GM12878 (cell line): ENCODE results near the gene DNAAF6. TPM values are rescaled to one million over a fixed set of nuclear protein-coding genes. Genes with fewer than 3 reads are reported as not detected.

Source experiments
- ATAC-seq: fragments of 200-7000 bp; cut with Tn5 transposase; 3 replicates; pipeline ENCODE4 v1.9.1; 2020; ENCODE audit warnings: mild to moderate bottlenecking, moderate library complexity
- BruUV-seq: library from RNA; stranded (reverse); fragments of 400-500 nt; replicated peaks from 2 replicates; lab custom pipeline; 2021; lab: Mats Ljungman, UMichigan
- CTCF ChIA-PET: fragments of 300-600 bp; sonication (Branson Sonifier 250); formaldehyde crosslinking; extraction: SDS; loops from one replicate; lab custom pipeline; 2021; ENCODE audit warnings: inconsistent platforms; lab: Yijun Ruan, JAX
- POLR2A ChIA-PET: fragments of 350-600 bp; formaldehyde crosslinking; extraction: SDS; loops from one replicate; lab custom pipeline; 2021; ENCODE audit warnings: inconsistent platforms; lab: Charles Lee
- RAD21 ChIA-PET: fragments of 300-600 bp; sonication (Branson Sonifier 250); formaldehyde crosslinking; loops from one replicate; lab custom pipeline; 2023; ENCODE audit warnings: antibody characterized with exemption; ENCODE audit not compliant: unreplicated experiment; lab: Charles Lee
- SMC1A ChIA-PET: fragments of 300-600 bp; sonication (Branson Sonifier 250); formaldehyde crosslinking; loops from one replicate; lab custom pipeline; 2023; ENCODE audit not compliant: unreplicated experiment, uncharacterized antibody; lab: Charles Lee
- DNase-seq: peaks from one replicate; pipeline ENCODE4 v3.0.0-alpha.2; 2011; ENCODE audit warnings: low read depth, low spot score
- FAIRE-seq: peaks from 3 replicates; lab custom pipeline; 2011; peaks lifted over from hg19 to GRCh38; lab: Jason Lieb, UNC
- H2AFZ ChIP-seq: 2 replicates; pipeline ENCODE4 v1.6.0; 2011; ENCODE audit warnings: low read depth, low read length, control low read depth; ENCODE audit not compliant: control insufficient read depth
- H3K27ac ChIP-seq: 2 replicates; pipeline ENCODE4 v1.5.1; 2011; ENCODE audit warnings: control low read depth; ENCODE audit not compliant: control insufficient read depth, insufficient read depth
- H3K27me3 ChIP-seq, 2 experiments: replicated peaks in 1 of 2; 2 replicates each; pipeline versions ENCODE4 v1.6.0 to v1.6.1; 2011; ENCODE audit warnings: low read length in 1 of 2; ENCODE audit not compliant: control insufficient read depth in 2 of 2, insufficient read depth in 2 of 2
- H3K36me3 ChIP-seq, 2 experiments: 2 replicates each; pipeline ENCODE4 v1.5.1; 2011; ENCODE audit warnings: low read length in 1 of 2; ENCODE audit not compliant: control insufficient read depth in 2 of 2, insufficient read depth in 2 of 2
- H3K4me1 ChIP-seq: 2 replicates; pipeline ENCODE4 v1.6.1; 2011; ENCODE audit warnings: mild to moderate bottlenecking, low read length, moderate library complexity, mixed read lengths; ENCODE audit not compliant: control insufficient read depth, insufficient read depth
- H3K4me2 ChIP-seq: 2 replicates; pipeline ENCODE4 v1.6.0; 2011; ENCODE audit warnings: control low read depth; ENCODE audit not compliant: control insufficient read depth, insufficient read depth
- H3K4me3 ChIP-seq: fragments of 200-600 bp; sonication (generic); 2 replicates; pipeline ENCODE4 v1.5.1; 2016
- H3K79me2 ChIP-seq: 2 replicates; pipeline ENCODE4 v1.6.0; 2011; ENCODE audit warnings: low read length; ENCODE audit not compliant: control insufficient read depth, insufficient read depth
- H3K9ac ChIP-seq: 2 replicates; pipeline ENCODE4 v1.8.0; 2011; ENCODE audit warnings: low read length, control low read depth, mixed read lengths; ENCODE audit not compliant: control insufficient read depth, insufficient read depth
- H3K9me3 ChIP-seq: replicated peaks from 3 replicates; pipeline ENCODE4 v1.5.1; 2011; ENCODE audit warnings: mild to moderate bottlenecking, low read length; ENCODE audit not compliant: control insufficient read depth, insufficient read depth
- H4K20me1 ChIP-seq: 2 replicates; pipeline ENCODE4 v1.6.0; 2011; ENCODE audit not compliant: control insufficient read depth, insufficient read depth
- ATF2 ChIP-seq: IDR thresholded peaks from 2 replicates; pipeline ENCODE4 v1.6.1; 2012; ENCODE audit warnings: low read length, inconsistent platforms
- BCL3 ChIP-seq: IDR thresholded peaks from 2 replicates; pipeline ENCODE4 v1.6.1; 2011; ENCODE audit warnings: borderline replicate concordance, low read depth, mild to moderate bottlenecking, moderate library complexity, low read length; ENCODE audit not compliant: insufficient read depth, poor library complexity, severe bottlenecking
- CBX5 ChIP-seq: sonication (generic); IDR thresholded peaks from 2 replicates; pipeline ENCODE4 v1.6.1; 2016; ENCODE audit warnings: low read depth, moderate library complexity, mild to moderate bottlenecking, inconsistent platforms
- GABPA ChIP-seq: IDR thresholded peaks from 2 replicates; pipeline ENCODE4 v1.6.1; 2014; ENCODE audit warnings: antibody characterized with exemption, low read depth, mild to moderate bottlenecking, inconsistent platforms
- KLF5 ChIP-seq: fragments of 450-650 bp; IDR thresholded peaks from 2 replicates; pipeline ENCODE4 v1.6.1; 2014; ENCODE audit warnings: mild to moderate bottlenecking; ENCODE audit not compliant: partially characterized antibody
- NR2C1 ChIP-seq: fragments of 450-650 bp; IDR thresholded peaks from 2 replicates; pipeline ENCODE4 v1.6.1; 2017; ENCODE audit warnings: antibody characterized with exemption, mild to moderate bottlenecking, moderate library complexity
- PAX5 ChIP-seq: IDR thresholded peaks from 2 replicates; pipeline ENCODE4 v1.6.1; 2011; ENCODE audit warnings: low read depth, low read length, borderline replicate concordance
- SRF ChIP-seq, 2 experiments: IDR thresholded peaks; 2 replicates each; pipeline ENCODE4 v1.6.1; 2011; ENCODE audit warnings: low read depth in 2 of 2, low read length in 2 of 2, mild to moderate bottlenecking in 1 of 2, moderate library complexity in 1 of 2
- SUZ12 ChIP-seq: fragments of 200-600 bp; sonication (generic); IDR thresholded peaks from one replicate; pipeline ENCODE4 v1.6.1; 2018; ENCODE audit warnings: antibody characterized with exemption, mild to moderate bottlenecking; ENCODE audit not compliant: unreplicated experiment
- TBL1XR1 ChIP-seq: IDR thresholded peaks from 2 replicates; pipeline ENCODE4 v1.6.1; 2012; ENCODE audit warnings: low read depth, low read length, improper control_type of control experiment
- ZNF207 ChIP-seq: fragments of 450-650 bp; IDR thresholded peaks from 2 replicates; pipeline ENCODE4 v1.6.1; 2014; ENCODE audit warnings: antibody characterized with exemption, mild to moderate bottlenecking, borderline replicate concordance
- ZNF24 ChIP-seq: fragments of 450-650 bp; IDR thresholded peaks from 2 replicates; pipeline ENCODE4 v1.6.1; 2017; ENCODE audit warnings: antibody characterized with exemption, mild to moderate bottlenecking
- WGBS: methylation state at CpG from one replicate; pipeline ENCODE4 v1.1.6; 2016; ENCODE audit warnings: low lambda C conversion rate; ENCODE audit not compliant: insufficient replicate concordance, insufficient coverage; ENCODE audit errors: missing lambda C conversion rate; 5-methylcytosine and 5-hydroxymethylcytosine counted together
- in situ Hi-C: fragments of 300-500 bp; cut with MboI; formaldehyde crosslinking; loops from 9 replicates; pipeline ENCODE4 v1.14.3; 2018; ENCODE audit warnings: mixed read lengths
- intact Hi-C: fragments of 100-400 bp; cut with micrococcal nuclease; formaldehyde crosslinking; loops from one replicate; pipeline ENCODE4 v1.14.2; 2022; ENCODE audit not compliant: unreplicated experiment
- polyA plus RNA-seq, 11 experiments: library from polyadenylated mRNA; depleted of rRNA in 4 of 11; unstranded in 6 of 11; stranded (reverse) in 5 of 11; fragments of >200 nt; fragmentation: Nextera tagmentation in 4 of 11; fragmentation: Illumina TruSeq in 1 of 11; extraction: Ambion mirVana in 4 of 11; extraction: Trizol in 1 of 11; gene quantifications; 1 replicate in 1 of 11; 2 replicates in 10 of 11; pipeline versions ENCODE4 v1.2.1 to v1.2.3, GENCODE V29; 2011 to 2016; ENCODE audit warnings: inconsistent platforms in 2 of 11, missing spikeins in 2 of 11, low read depth in 1 of 11
- total RNA-seq, 4 experiments: library from RNA; depleted of rRNA in 3 of 4; stranded (reverse); fragments of >200 nt in 3 of 4; fragmentation: Illumina TruSeq in 1 of 4; extraction: Trizol in 1 of 4; gene quantifications; 2 replicates each; pipeline versions ENCODE4 v1.2.1 to v1.2.3, GENCODE V29; 2013 to 2021

The DNAAF6 gene
- total and polyA plus RNA-seq, 10 of the 15 experiments (the other 5 are each of a cell fraction or from before 2014, with no cell fraction given): not detected

DNA sequence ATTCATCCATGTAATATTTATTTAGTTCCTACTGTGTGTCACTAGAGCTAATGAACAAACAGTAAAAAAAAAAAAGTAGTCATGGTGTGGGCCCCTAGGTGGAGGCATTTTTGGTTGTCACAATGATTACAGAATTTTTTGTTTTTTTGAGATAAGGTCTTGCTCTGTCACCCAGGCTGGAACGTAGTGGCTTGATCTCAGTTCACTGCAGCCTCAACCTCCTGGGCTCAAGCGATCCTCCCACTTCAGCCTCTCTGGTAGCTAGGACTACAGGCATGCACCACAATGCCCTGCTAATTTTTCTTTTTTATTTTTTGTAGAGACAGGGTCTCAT lies 22.0 kb downstream of the DNAAF6 start:
- RAD21 ChIA-PET: no interaction called here
- H3K4me3 ChIP-seq: no peak overlapping the region
- POLR2A ChIA-PET: no interaction called here
- CTCF ChIA-PET: no interaction called here
- H3K9ac ChIP-seq: no peak overlapping the region
- SMC1A ChIA-PET: no interaction called here
- no peaks in the 10 kb centered on the region for H3K4me1 ChIP-seq
- H3K79me2 ChIP-seq: no peaks in the 10 kb centered on the region
- intact Hi-C loops (no loop called here), in situ Hi-C loops (no loop called here)
- H3K27ac ChIP-seq: no peak overlapping the region
- no peaks in the 10 kb centered on the region for H3K36me3 ChIP-seq
- 57% methylated on average over 2 of the region's 2 CpGs for WGBS
- DNase-seq (no peak), ATAC-seq (no peak), FAIRE-seq (no peak)
- no peaks in the 10 kb centered on the region for H3K9me3 ChIP-seq
- no TSS peak for BruUV-seq
- no peaks in the 10 kb centered on the region for H4K20me1 ChIP-seq
- H3K4me2 ChIP-seq: no peak overlapping the region
- no peaks in the 10 kb centered on the region for H3K27me3 ChIP-seq
- no peak overlapping the region for H2AFZ ChIP-seq
- TF ChIP-seq BCL3 (no peak), GABPA (no peak), TBL1XR1 (no peak), PAX5 (no peak), ZNF24 (no peak), ZNF207 (no peak), SRF (IDR thresholded peaks at IDR 0.05; ENCODE audit: low read depth in 2 of 2, low read length in 2 of 2) (no peak), KLF5 (no peak), NR2C1 (no peak), ATF2 (no peak), SUZ12 (no peak), CBX5 (no peak)
